ENCODE measurements around the gene TMEM38B.

Gene TMEM38B

DNA sequence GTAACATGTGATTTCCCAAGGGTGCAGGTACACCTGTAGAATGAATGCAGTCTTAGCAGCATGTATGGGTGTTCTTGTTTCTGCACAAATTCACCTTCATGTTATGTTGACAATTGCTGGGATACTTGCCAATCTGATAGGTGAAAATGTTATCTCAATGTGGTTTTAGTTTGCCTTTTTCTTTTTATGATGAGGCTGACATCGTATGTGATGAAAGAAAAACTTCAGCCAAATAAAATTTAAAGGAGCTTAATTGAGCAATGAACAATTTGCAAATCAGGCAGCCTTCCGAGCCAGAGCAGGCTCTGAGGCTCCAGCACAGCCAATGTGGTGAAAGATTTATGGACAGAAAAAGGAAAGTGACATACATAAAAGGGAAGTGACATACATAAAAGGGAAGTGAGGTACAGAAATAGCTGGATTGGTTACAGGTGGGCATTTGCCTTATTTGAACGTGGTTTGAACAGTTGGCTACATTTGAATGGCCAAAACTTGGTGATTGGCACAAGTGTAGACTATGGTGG, 21.6 kb upstream of the TMEM38B start:
- DNase-seq (ENCODE audit: low read depth): no peak
- no peak overlapping the region for H3K4me3 ChIP-seq (ENCODE audit: low read depth, low read length)
- TF ChIP-seq, protein P1, sequence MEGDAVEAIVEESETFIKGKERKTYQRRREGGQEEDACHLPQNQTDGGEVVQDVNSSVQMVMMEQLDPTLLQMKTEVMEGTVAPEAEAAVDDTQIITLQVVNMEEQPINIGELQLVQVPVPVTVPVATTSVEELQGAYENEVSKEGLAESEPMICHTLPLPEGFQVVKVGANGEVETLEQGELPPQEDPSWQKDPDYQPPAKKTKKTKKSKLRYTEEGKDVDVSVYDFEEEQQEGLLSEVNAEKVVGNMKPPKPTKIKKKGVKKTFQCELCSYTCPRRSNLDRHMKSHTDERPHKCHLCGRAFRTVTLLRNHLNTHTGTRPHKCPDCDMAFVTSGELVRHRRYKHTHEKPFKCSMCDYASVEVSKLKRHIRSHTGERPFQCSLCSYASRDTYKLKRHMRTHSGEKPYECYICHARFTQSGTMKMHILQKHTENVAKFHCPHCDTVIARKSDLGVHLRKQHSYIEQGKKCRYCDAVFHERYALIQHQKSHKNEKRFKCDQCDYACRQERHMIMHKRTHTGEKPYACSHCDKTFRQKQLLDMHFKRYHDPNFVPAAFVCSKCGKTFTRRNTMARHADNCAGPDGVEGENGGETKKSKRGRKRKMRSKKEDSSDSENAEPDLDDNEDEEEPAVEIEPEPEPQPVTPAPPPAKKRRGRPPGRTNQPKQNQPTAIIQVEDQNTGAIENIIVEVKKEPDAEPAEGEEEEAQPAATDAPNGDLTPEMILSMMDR (conservative IDR thresholded peaks at IDR 0.05; ENCODE audit: low read depth, low read length): no peak

DNA sequence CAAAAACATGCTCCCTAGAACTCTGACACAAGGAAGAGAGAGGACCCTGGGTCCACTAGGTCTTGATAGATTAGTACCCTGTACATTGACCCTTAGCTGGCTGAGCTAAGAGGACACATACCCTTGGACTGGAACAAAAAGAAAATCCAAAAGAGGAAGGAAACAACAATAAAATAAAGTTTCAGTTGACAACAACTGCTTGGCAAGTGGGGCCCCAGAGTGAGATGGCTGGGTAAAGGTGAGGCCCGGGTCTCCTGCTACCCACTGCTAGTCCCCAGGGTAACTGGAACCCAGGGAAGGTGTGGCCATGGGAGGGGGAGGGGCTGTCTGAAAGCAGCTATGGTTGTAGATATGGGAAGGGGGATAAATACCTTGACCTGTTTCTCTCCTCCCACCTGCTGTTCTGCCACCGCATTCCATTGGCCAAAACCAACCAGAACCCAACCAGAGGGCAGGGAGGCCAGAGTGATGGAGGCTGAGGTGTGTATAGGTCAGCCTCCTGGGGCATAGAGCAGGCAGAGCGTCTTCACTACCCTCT, 20.4 kb upstream of the TMEM38B start:
- no peak for DNase-seq (ENCODE audit: low read depth)
- TF ChIP-seq, protein P1 (conservative IDR thresholded peaks at IDR 0.05; ENCODE audit: low read depth, low read length): no peak
- H3K4me3 ChIP-seq (ENCODE audit: low read depth, low read length): no peak overlapping the region

DNA sequence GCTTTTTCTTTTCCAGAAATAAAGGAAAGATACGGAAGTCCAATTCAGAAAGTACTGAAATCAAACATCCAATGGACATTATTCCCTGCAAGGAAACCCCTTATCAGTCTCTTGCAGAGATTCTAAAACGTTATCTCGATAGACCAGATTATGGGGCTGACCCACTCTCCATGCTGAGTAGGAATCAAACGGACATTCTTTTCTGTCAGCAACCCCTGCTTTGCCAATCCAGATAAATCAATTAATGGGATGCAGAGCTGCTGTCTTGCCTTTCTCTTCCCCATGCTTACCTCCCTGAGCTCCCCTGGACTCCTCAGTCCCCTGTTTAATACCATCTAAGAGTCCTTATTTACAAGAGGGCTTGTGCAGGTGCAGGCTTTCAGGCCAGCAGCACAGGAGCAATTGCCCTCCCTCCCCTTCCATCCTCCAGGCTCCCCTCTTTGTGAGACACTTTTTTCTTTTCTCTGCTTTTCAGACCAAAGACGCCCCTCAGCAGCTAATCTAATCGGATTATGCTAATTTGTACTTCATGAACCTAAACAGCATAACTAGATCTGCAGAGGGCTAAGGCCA, 17.9 kb upstream of the TMEM38B start:
- H3K4me3 ChIP-seq (ENCODE audit: low read depth, low read length): no peak overlapping the region
- DNase-seq (ENCODE audit: low read depth): no peak
- TF ChIP-seq, protein P1 (conservative IDR thresholded peaks at IDR 0.05; ENCODE audit: low read depth, low read length): no peak

DNA sequence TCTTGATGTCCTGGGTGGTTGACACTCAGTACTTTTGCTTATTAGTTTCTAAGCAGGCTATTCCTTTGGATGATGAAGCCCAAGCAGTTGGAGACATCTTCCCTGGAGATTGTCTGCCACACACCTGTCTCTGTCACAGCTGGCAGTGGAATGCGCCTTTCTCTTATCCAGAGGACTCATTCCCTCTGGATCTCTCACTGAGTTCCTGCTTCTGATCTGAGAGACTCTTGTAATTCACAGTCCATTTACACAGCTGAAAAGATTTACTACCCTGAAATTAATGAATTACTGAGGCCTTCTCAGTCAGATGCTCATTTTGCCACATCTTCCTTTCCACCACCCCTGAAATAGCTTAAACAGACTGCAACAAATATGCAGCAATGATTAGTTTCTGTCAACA, 16.2 kb upstream of the TMEM38B start:
- H3K4me3 ChIP-seq (ENCODE audit: low read depth, low read length): no peak overlapping the region
- DNase-seq (ENCODE audit: low read depth): no peak
- TF ChIP-seq, protein P1 (conservative IDR thresholded peaks at IDR 0.05; ENCODE audit: low read depth, low read length): no peak

DNA sequence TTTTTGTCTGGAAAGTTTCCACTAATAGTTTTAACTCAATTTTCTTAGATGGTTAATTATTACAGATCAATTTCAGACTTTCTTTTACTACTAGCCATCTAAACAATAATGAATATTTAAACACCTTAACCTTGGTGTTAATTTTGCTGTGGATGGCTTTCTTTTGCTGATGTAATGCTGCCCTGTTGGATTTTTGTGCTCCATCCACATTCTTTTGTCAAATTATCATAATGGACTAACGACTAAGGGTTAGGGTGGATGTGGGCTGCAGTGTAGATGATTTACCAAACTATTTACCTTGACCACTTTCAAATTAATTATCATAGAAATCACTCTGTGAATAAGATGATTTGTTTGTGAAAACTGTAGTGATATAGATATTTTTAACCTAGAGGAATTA, 15.6 kb upstream of the TMEM38B start:
- H3K4me3 ChIP-seq (ENCODE audit: low read depth, low read length): no peak overlapping the region
- no peak for DNase-seq (ENCODE audit: low read depth)
- TF ChIP-seq, protein P1 (conservative IDR thresholded peaks at IDR 0.05; ENCODE audit: low read depth, low read length): no peak

DNA sequence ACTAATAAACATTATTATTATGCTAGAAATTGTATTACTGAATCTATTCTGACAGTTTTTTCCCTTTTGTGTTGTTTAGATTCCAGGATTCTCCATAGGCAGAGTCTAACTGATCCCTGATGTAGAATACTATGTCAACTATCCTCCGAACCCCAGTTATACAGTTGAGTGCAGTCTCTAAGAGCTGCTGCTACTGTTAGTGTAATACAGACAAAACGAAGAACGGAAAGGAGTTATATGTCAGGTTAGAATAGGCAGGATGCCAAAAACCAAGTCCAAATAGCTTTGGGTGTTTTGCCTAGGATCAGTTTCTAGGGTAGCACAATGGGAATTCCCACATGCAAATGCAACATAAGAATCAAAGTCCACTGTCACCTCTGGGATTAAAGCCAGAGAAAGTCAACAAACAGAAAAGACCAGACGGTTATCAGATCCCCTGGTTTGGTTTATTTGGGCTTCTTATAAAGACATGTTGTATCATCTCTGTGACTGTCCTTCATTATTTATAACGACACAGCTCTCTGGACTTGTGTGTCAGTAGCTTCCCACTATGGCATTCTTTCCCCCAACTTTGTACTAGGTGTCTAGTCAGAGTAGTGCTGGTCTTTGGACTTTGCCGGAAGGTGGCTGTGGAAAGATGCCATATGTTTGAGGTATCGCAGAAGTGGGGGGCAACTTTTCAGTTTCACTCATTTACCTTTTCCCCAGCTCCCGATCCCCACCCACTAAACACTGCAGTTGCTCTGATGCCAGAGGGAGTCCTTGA, 14.9 kb upstream of the TMEM38B start:
- DNase-seq (ENCODE audit: low read depth): no peak
- H3K4me3 ChIP-seq (ENCODE audit: low read depth, low read length): no peak overlapping the region
- TF ChIP-seq, protein P1 (conservative IDR thresholded peaks at IDR 0.05; ENCODE audit: low read depth, low read length): no peak
